Pulmonary artery endothelial cell (primary cell): ENCODE measurements around the gene CLEC4C. TPM values are rescaled to one million over a fixed set of nuclear protein-coding genes. Genes with fewer than 3 reads are reported as not detected.
A peak's percentile ranks its signal among the peaks of the same experiment; 100 is the strongest.

Experiments
- DNase-seq: peaks from one replicate; pipeline ENCODE4 v3.0.0-alpha.2; 2011; ENCODE audit warnings: low read depth, low spot score
- total RNA-seq: library from RNA; depleted of rRNA; stranded (reverse); fragments of >200 nt; gene quantifications from 2 replicates; pipeline ENCODE4 v1.2.3, GENCODE V29; 2014

The CLEC4C gene
- total RNA-seq, 1 donor from 2014 or later = not detected

DNA sequence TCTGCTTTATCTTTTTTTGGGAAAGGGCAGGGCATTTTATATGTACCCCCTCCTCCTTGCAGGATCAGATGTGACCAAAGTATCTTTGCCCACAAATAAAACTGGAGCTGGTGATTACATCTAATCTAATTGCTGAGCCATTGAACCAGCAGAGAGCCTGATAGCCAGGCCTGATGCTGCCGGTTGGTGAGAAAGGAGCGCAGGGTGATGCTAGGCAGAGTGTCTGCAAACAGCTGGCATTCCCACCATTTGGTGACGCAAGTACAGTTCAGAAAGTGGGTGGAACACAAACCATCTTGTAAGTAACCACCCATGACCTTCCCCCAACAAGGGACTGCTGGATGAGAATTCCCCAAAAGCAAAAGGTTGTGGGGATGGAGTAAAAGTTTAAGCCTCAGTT is 23.2 kb downstream of the CLEC4C start:
- no peak for DNase-seq

DNA sequence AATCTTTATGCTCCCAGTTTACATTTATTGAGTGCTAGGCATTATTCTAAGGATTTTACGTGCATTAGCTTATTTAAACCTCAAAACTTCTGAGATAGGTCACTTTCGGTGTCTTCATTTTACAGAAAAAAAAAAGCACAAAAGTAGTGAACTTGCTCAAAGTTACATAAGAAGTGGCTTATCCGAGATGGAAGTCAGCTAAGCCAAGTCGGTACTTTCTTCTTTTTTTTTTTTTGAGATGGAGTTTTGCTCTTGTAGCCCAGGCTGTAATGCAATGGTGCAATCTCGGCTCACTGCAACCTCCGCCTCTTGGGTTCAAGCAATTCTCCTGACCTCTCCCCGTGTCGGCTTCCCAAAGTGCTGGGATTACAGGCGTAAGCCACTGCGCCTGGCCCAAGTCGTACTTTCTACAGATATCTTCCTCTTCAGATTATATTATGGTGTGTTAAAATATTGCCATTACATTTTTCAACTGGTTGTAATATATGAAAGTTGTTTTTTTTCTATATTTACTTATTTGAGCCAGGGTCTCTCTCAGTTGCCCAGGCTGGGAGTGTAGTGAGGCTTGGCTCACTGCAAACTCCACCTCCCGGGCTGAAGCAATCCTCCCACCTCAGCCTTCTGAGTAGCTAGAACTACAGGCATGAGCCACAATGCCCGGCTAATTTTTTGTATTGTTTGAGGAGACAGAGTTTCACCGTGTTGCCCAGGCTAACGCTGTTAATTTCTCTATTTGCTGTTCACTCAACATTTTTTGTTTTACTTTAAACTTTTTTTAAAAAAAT is 27.0 kb downstream of the CLEC4C start:
- no peak for DNase-seq

DNA sequence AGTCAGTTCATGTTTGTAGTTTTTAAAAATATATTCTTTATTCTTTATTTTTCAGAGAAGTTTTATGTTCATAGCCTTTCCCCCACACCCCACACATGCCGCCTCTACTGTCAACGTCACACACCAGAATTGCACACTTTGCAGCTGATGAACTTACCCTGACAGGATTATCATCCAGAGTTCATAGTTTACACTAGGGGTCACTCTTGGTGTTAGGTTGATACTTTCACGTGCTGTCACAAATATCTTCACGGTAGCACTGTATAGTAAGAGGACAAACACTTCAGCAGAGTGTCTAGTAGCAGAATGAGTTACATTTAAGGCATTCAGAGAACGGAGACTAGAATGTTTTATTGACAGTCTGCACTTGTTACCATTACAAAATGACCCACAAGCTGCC is 30.8 kb downstream of the CLEC4C start:
- DNase-seq = no peak

DNA sequence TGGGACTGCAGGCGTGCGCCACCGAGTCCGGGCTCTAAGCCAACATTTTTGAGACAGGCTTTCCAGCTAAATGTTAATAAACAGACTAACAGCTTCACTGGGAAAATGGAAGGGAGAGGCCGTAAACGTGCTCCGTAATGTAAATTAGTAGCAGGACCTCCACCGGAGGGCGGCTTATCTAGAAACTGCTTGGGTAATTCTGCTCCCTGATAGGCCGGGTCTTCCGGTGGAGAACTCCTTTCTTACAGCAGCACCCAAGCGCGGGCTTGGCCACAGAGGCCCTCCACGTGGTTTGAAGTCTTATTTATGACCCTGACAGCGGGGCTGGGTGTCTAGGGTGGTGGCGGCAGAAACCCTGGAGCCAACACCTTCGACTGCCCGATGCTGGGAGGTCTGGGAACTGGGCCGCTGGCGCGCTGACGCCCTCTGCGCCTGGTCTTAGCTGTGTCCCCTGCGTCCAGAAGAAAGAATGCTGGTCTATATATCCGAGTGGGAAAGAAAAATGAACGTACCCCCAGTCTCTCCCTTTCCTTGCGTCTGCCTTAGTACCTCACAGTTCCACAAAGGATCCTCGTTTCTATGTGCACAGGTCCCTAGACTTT is 34.2 kb downstream of the CLEC4C start:
- DNase-seq = no peak

DNA sequence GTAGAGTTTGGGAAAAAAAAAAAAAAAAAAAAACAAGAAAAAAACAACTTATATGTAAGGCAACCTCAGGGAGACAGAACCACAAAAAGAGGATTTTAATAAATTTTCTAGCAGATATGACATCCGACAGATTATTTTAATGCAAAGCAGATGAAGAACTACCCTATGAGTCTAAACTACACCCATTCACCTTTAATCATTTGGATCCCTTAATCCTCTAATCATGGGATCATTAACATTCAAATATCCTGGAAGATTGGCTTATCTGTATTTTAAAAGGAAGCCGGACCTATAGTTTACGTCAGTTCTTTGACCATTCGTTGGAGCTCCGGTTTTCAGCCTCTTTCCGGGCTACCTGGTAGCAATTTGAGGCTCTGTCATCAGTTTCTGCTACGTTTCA is 36.0 kb downstream of the CLEC4C start, which contains the start of gene DPPA3:
Gene DPPA3, plus strand, starts transcription at position 301 of the 400 bp plus-strand sequence. CDS start 138 bp downstream, outside the sequence.
- no peak for DNase-seq

DNA sequence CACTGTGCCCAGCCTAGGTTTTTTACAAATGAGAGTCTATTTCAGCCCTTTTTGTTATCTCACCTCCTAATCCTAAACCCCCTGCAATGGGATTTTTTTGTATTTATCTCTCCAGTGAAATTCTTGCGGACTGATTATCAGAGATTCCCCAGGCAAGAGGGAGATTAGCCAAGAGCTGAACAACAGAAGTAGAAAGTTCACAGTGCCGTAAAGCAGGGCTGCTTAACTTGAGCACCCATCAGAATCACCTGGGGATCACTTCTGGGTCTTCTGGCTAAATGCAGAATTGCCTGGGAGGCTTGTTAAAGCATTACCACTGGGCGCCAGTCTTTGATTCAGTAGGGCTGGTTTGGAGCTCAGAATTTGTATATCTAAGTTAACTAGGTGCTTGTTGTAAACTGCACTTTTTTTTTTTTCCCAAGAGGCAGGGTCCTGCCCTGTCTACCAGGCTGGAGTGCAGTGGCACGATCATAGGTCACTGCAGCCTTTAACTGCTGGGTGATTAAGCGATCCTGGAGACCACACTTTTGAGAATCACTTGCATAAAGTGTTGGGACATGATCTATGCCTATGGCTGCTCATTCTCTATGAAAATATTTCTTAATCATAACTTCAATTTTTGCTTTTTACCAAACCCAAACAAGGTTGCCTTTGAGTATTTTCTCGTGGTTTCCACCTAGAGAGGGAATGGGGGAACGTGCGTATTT is 37.1 kb downstream of the CLEC4C start:
- no peak for DNase-seq

DNA sequence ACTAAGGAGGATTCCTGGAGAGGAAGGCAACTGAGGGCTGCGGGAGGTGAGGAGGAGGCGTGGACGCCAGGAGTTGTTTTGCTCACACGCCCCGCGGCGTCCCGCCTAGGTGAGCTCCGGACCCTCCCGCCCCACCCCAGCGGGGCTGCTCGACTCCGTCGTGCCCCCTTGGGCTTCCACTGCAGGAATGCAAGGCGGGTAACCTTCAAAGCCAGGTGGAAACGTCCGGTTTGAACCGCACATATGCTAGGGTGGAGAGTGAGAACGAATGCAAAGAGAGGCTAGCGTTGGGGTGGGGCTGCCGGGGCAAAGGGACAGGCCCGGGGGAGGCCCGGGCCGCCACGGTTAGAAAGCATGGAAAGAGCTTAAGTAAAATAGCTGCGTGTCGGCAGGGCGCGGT is 41.3 kb downstream of the CLEC4C start:
- DNase-seq = no peak

DNA sequence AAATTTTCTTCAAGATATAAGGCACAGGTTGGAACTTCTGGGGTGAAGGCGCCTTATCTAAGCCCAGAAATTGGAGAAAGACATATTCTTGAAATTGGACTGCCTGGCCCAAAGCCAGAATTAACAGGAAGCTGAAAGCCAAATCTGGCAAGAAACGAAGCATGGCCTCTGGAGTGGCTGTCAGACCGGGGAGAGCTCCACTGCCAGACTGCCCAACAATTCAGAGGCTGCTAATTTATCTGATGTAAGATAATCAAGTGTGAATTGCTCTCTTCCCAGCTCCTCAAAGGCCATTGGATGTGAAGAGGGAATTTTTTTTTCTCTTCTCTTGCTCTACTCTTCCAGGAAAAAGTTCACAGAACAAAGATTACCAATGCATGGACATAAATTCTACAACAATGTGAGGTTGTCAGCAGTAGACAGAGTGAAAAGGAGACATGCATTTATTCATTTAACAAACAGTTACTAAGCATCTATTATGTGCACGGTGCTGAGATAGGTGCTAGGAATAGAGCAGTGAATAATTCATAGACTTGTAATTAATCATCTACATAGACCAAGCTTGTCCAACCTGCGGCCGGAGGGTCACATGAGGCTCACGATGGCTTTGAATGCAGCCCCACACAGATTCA is 51.5 kb downstream of the CLEC4C start, which contains the start of gene GDF3:
Gene GDF3, minus strand, starts transcription at position 210 of the 632 bp plus-strand sequence. Its CDS starts 47 bp downstream, at position 163.
- DNase-seq = peak; percentile 71

DNA sequence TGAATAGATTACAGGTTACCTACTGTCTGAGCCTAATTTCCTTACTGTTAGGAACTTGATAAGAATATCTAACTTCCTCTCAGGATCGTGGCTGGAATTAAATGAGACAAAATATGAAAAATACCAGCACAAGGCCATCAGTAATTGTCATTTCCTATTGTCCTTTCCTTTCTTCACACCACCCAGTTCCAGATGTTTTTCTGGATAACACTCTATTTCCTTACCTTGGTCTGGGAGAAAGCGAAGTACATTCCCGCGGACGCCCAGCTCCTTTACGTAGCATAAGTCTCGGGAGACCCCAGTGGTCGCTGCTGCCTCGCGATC is 52.0 kb downstream of the CLEC4C start:
- peak; percentile 69 for DNase-seq

DNA sequence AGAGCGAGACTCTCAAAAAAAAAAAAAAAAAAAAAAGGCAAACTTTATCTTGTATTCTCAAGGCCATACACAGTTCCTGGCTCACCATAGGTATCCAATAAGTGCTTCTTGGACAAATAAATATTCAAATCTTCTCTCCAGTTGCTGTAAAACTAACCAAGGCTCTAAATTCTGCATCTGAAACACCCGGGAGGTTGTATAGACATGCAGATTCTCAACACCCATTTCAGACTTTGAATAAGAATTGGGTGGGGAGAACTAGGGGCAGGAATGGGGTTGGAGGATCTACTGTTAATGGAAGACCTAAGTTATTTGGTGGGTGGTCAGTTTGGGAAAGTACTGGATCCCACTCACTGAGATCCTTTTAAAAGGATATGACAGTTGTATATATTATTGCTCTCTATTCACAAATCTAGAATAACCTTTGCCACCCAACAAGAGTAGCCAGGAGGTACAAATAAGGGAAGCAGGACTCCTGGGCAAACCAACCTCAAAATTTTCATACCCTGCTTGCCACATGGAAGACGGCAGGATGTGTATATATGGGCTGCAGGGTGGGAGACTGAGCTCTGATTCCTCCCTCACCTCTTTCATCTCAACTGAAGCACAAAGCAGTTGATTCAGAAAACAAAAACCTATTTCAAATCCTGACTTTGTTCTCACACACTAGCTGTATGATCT is 52.5 kb downstream of the CLEC4C start:
- no peak for DNase-seq

DNA sequence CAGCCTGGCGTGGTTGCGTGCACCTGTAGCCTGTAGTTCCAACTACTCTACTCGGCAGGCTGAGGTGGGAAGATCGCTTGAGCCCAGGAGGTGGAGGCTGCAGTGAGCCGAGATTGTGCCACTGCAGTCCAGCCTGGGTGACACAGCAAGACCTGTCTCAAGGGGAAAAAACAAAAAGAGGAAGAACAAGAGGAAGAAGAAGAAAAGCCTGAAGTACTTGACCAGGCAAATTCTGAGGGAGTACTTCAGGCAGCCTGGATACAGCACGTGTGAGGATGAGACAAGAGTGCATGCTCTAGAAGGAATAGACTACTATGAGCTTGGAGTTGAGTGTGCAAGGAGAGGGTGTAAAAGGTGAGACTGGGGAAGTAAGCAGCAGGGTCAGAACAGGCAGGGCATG is 53.4 kb downstream of the CLEC4C start:
- DNase-seq = no peak

DNA sequence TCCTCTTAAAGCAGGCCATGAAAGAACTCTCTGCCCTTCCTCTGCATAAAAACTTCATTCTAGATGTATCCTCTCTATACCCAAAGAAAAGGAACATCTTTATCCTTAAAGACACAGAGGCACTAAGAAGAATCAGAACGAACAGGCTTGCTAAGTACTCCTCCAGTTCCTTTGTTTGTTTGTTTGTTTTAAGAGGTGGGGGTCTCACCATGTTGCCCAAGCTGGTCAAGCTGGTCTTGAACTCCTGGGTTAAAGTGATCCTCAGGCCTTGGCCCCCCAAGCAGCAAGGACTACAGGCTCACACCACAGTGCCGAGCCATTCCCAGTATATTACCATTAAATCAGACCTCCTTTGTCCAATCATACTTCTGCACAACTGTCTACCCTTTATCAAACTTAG is 65.6 kb downstream of the CLEC4C start:
- no peak for DNase-seq

Other genes with a start within 250 kb of the CLEC4C start
- gene CD163, start 243.6 kb downstream of the CLEC4C start, total RNA-seq = not detected in 2 replicates
- not detected in 2 replicates for gene APOBEC1, start 81.5 kb downstream of the CLEC4C start, total RNA-seq
- 0.13 TPM in 1 of 2 replicates, not detected in the other for gene GDF3, start 51.6 kb downstream of the CLEC4C start, total RNA-seq
- gene DPPA3, start 35.9 kb downstream of the CLEC4C start, total RNA-seq = not detected in 2 replicates
- not detected in 2 replicates for gene NANOGNB, start 17.8 kb upstream of the CLEC4C start, total RNA-seq
- gene NANOG, start 42.0 kb upstream of the CLEC4C start, total RNA-seq = not detected in 2 replicates
- not detected in 2 replicates for gene SLC2A14, start 125.5 kb upstream of the CLEC4C start, total RNA-seq
- 17.2 and 36.9 TPM in 2 replicates for gene SLC2A3, start 188.8 kb upstream of the CLEC4C start, total RNA-seq